ENCODE measurements around the gene ZNF141.
"Not testable (repeated sequence)": the region's sequence is repeated elsewhere in the genome, so short reads cannot be mapped to it uniquely, and the experiment has no call there.

ZNF141 gene

GRCh38 chr4:385934-386707 is 48.5 kb downstream of the ZNF141 start:
- no peak for DNase-seq

- DNase-seq = no peak
Measured at GRCh38 chr4:386708-387105, 49.1 kb downstream of the ZNF141 start.

GRCh38 chr4:404006-404405 is 66.4 kb downstream of the ZNF141 start:
- no peak for DNase-seq

GRCh38 chr4:408321-408720 is 70.7 kb downstream of the ZNF141 start:
- DNase-seq = not testable (repeated sequence)

GRCh38 chr4:422587-422986 is 85.0 kb downstream of the ZNF141 start:
- DNase-seq = no peak

Data from suppressor macrophage treated with lipopolysaccharide for 1 hour (primary cell).